T-cell (primary cell): ENCODE results near the gene MOCS2. TPM values are rescaled to one million over a fixed set of nuclear protein-coding genes. Genes with fewer than 3 reads are reported as not detected.
A peak's percentile ranks its signal among the peaks of the same experiment; 100 is the strongest.

ENCODE experiments used
- ATAC-seq, 4 experiments: fragments of 200-7000 bp in 3 of 4; fragments of 150-1000 bp in 1 of 4; cut with Tn5 transposase; replicated peaks in 1 of 4; 1 replicate in 3 of 4; 2 replicates in 1 of 4; pipeline ENCODE4 v1.10.0; 2021; ENCODE audit warnings: moderate library complexity in 3 of 4, mild to moderate bottlenecking in 2 of 4, moderate number of reproducible peaks in 1 of 4
- CTCF ChIA-PET, 2 donors: fragments of 300-600 bp; sonication (Branson Sonifier 250); formaldehyde crosslinking; loops; one replicate each; lab custom pipeline; 2022; ENCODE audit warnings: antibody characterized with exemption in 2 of 2; lab: Charles Lee
- POLR2A ChIA-PET, 2 donors: fragments of 300-600 bp; sonication (Branson Sonifier 250); formaldehyde crosslinking; loops; one replicate each; lab custom pipeline; 2022; ENCODE audit warnings: antibody characterized with exemption in 2 of 2; lab: Charles Lee
- DNase-seq, 35 experiments: peaks; one replicate each; pipeline versions ENCODE4 v3.0.0 to v3.0.0-alpha.2; 2013 to 2023
- H3K27ac ChIP-seq: one replicate; pipeline ENCODE4 v1.5.1; 2013; ENCODE audit warnings: low read length
- H3K27me3 ChIP-seq, 2 experiments: replicated peaks in 1 of 2; 1 replicate in 1 of 2; 2 replicates in 1 of 2; pipeline versions ENCODE4 v1.6.1 to v1.7.0; 2013; ENCODE audit warnings: low read length in 1 of 2, mixed read lengths in 1 of 2; ENCODE audit not compliant: control insufficient read depth in 2 of 2, insufficient read depth in 2 of 2; ENCODE audit errors: extremely low read depth in 1 of 2
- H3K36me3 ChIP-seq, 2 donors: 1 replicate in 1 of 2; 2 replicates in 1 of 2; pipeline versions ENCODE4 v1.6.1 to v1.7.0; 2013; ENCODE audit warnings: low read length in 1 of 2; ENCODE audit not compliant: control insufficient read depth in 2 of 2, insufficient read depth in 1 of 2; ENCODE audit errors: extremely low read depth in 1 of 2
- H3K4me1 ChIP-seq, 2 experiments: 1 replicate in 1 of 2; 2 replicates in 1 of 2; pipeline versions ENCODE4 v1.6.1 to v1.7.0; 2013; ENCODE audit warnings: low read length in 2 of 2, mixed read lengths in 1 of 2; ENCODE audit not compliant: insufficient read depth in 2 of 2, control insufficient read depth in 1 of 2; ENCODE audit errors: extremely low read depth in 1 of 2
- H3K4me3 ChIP-seq, 2 donors: 1 replicate in 1 of 2; 2 replicates in 1 of 2; pipeline versions ENCODE4 v1.5.1 to v1.7.0; 2013; ENCODE audit warnings: mild to moderate bottlenecking in 2 of 2, low read length in 1 of 2, moderate library complexity in 1 of 2; ENCODE audit not compliant: control insufficient read depth in 1 of 2; ENCODE audit errors: extremely low read depth in 1 of 2
- H3K9me3 ChIP-seq: 2 replicates; pipeline ENCODE4 v1.7.0; 2013
- H3K27ac Mint-ChIP-seq, 2 donors: one replicate each; pipeline ENCODE4 v1.8.0; 2020 to 2021; ENCODE audit warnings: mild to moderate bottlenecking in 2 of 2, mixed read lengths in 2 of 2
- H3K27me3 Mint-ChIP-seq, 2 donors: one replicate each; pipeline ENCODE4 v1.8.0; 2021 to 2022; ENCODE audit warnings: mixed read lengths in 2 of 2
- H3K36me3 Mint-ChIP-seq: one replicate; pipeline ENCODE4 v1.8.0; 2021; ENCODE audit warnings: mixed read lengths
- H3K4me1 Mint-ChIP-seq, 3 donors: one replicate each; pipeline ENCODE4 v1.8.0; 2020 to 2022; ENCODE audit warnings: mixed read lengths in 3 of 3, mild to moderate bottlenecking in 1 of 3
- H3K4me3 Mint-ChIP-seq, 3 donors: one replicate each; pipeline ENCODE4 v1.8.0; 2020 to 2022; ENCODE audit warnings: mild to moderate bottlenecking in 3 of 3, mixed read lengths in 3 of 3, moderate library complexity in 3 of 3
- H3K9me3 Mint-ChIP-seq, 3 donors: one replicate each; pipeline ENCODE4 v1.8.0; 2020 to 2022; ENCODE audit warnings: mixed read lengths in 3 of 3
- WGBS: methylation state at CpG from one replicate; pipeline ENCODE4 v1.1.5; 2013; ENCODE audit warnings: missing lambda C conversion rate; ENCODE audit not compliant: insufficient coverage; 5-methylcytosine and 5-hydroxymethylcytosine counted together
- total RNA-seq, 35 experiments: library from RNA in 6 of 35; stranded (reverse) in 6 of 35; fragments of 120-200 nt in 1 of 35; gene quantifications; one replicate each; pipeline versions ENCODE4 v1.2.1 to v1.2.4 and lab custom pipeline; 2013 to 2026

The MOCS2 gene, protein sequence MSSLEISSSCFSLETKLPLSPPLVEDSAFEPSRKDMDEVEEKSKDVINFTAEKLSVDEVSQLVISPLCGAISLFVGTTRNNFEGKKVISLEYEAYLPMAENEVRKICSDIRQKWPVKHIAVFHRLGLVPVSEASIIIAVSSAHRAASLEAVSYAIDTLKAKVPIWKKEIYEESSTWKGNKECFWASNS
- total RNA-seq (10 to 100 TPM; 15.2 to 26.1 (median 21.0) TPM), total RNA-seq (lab: John Stamatoyannopoulos, UW) (7.5 to 35.8 (median 23.3) reads per million in 29 experiments)
- 28.4 TPM for total RNA-seq (2013)

- Histone ChIP-seq H3K4me3 (peak within 1 kb of the TSS; percentile 83 to 89), H3K27ac (peak within 1 kb of the TSS; percentile 66), H3K36me3 (peaks cover 4 to 6% of the 10 kb centered on the region in 2 donors), H3K4me1 (peaks cover 9 to 12% of the 10 kb centered on the region in 2 experiments), H3K27me3 (no peaks in the 10 kb centered on the region), H3K9me3 (no peaks in the 10 kb centered on the region)
- Mint-ChIP-seq H3K4me1 (peaks cover 42 to 61% (median 60%) of the 10 kb centered on the region in 3 donors), H3K36me3 (peaks cover 16% of the 10 kb centered on the region), H3K27me3 (no peaks in the 10 kb centered on the region), H3K4me3 (peak within 1 kb of the TSS; percentile 92 to 97 (median 96)), H3K27ac (peak within 1 kb of the TSS; percentile 87 to 96), H3K9me3 (no peaks in the 10 kb centered on the region)
- peak; percentile 78 to 95 (median 87) for DNase-seq
- CTCF ChIA-PET, result interaction anchor here in 1 of 2 donors (0.5 to 1.7 kb wide), 9 partner anchors 10 to 310 kb away, joined by 3 to 11 read pairs (median 3); no protein-coding TSS in a partner anchor
- POLR2A ChIA-PET, result interaction anchor here (0.5 to 0.9 kb wide), 7 partner anchors 9 to 1201 kb away, joined by 3 to 16 read pairs (median 4); partner anchors contain the start of gene ARL15 (in 1 of the 2)
- ATAC-seq, result peak; percentile 95 to 97 (median 96)
- 2% methylated on average over 48 of the region's 54 CpGs for WGBS
These were observed at the start of gene MOCS2 for GRCh38 chr5:53109443-53110127. Gene MOCS2, minus strand, starts transcription at chr5:53109757. Its CDS starts 2,583 bp downstream, at chr5:53107174.

DNA sequence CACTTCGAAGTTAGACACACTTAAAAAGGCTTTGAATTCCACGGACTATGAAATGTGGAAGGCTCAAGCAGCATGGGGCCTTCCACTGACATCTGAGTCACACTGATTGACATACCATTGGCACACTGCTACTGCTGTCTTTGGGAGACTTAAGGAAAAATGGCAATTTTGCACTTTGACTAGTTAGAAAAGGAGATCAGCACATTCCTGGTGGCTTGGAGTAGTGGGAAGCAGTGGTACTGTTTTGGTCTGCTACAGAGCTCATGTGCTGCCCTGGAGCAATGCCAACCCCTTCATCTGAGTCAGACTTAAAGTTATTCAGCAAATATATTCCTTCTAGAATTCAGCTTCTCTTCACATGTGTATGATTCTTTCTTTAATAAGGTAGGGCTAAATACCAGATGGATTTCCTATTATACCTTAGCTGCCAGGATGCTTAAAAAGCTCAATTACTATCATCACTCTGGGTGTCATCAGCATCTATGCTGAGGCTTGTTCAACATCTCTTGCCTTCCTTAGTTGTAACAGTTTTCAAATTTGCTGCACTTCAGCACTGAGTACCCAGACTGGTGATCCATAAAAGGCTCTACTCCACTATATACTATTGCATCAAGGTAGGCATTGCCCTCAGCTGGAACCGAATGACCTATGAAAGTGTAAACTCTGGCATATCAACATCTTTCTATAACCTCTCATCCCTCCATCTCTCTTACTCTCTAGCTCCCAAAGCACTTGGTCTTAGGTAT lies 42.3 kb upstream of the MOCS2 start:
- ATAC-seq (no peak), DNase-seq (no peak)
- no peaks in the 10 kb centered on the region for H3K36me3 ChIP-seq
- H3K27ac ChIP-seq, result no peak overlapping the region
- no peak overlapping the region for H3K4me3 Mint-ChIP-seq
- no peaks in the 10 kb centered on the region for H3K4me1 Mint-ChIP-seq
- H3K27me3 Mint-ChIP-seq, result peaks cover 6% of the 10 kb centered on the region in 2 donors
- POLR2A ChIA-PET, result no interaction called here
- H3K9me3 ChIP-seq, result no peaks in the 10 kb centered on the region
- H3K36me3 Mint-ChIP-seq, result no peaks in the 10 kb centered on the region
- peaks cover 0 to 4% (median 0%) of the 10 kb centered on the region in 3 donors for H3K9me3 Mint-ChIP-seq
- no peaks in the 10 kb centered on the region for H3K4me1 ChIP-seq
- no peak overlapping the region for H3K27ac Mint-ChIP-seq
- no peak overlapping the region for H3K4me3 ChIP-seq
- peaks cover 0 to 3% of the 10 kb centered on the region in 2 experiments for H3K27me3 ChIP-seq
- WGBS, result 100% methylated on average over 1 of the region's 3 CpGs
- CTCF ChIA-PET, result no interaction called here

- Histone ChIP-seq H3K4me1 (no peaks in the 10 kb centered on the region), H3K9me3 (no peaks in the 10 kb centered on the region), H3K36me3 (no peaks in the 10 kb centered on the region), H3K27me3 (no peaks in the 10 kb centered on the region), H3K4me3 (no peak overlapping the region), H3K27ac (no peak overlapping the region)
- H3K36me3 Mint-ChIP-seq, result no peaks in the 10 kb centered on the region
- WGBS, result no CpG with 5 or more reads among the region's 1 CpG
- ATAC-seq (no peak), DNase-seq (no peak)
- CTCF ChIA-PET, result no interaction called here
- H3K4me1 Mint-ChIP-seq, result no peaks in the 10 kb centered on the region
- H3K27ac Mint-ChIP-seq, result no peak overlapping the region
- H3K9me3 Mint-ChIP-seq, result no peaks in the 10 kb centered on the region
- peaks cover 0 to 3% of the 10 kb centered on the region in 2 donors for H3K27me3 Mint-ChIP-seq
- POLR2A ChIA-PET, result no interaction called here
- H3K4me3 Mint-ChIP-seq, result no peak overlapping the region
These were observed 23.5 kb upstream of the MOCS2 start for GRCh38 chr5:53133020-53133419.

GRCh38 chr5:53130266-53130665 lies 20.7 kb upstream of the MOCS2 start:
- ATAC-seq, result no peak
- no peak overlapping the region for H3K27ac Mint-ChIP-seq
- no CpG with 5 or more reads among the region's 2 CpGs for WGBS
- Histone ChIP-seq H3K4me3 (no peak overlapping the region), H3K27me3 (no peaks in the 10 kb centered on the region), H3K27ac (no peak overlapping the region), H3K9me3 (no peaks in the 10 kb centered on the region), H3K4me1 (no peaks in the 10 kb centered on the region), H3K36me3 (no peaks in the 10 kb centered on the region)
- no peak for DNase-seq
- H3K9me3 Mint-ChIP-seq, result no peaks in the 10 kb centered on the region
- no peaks in the 10 kb centered on the region for H3K36me3 Mint-ChIP-seq
- no peak overlapping the region for H3K4me3 Mint-ChIP-seq
- H3K27me3 Mint-ChIP-seq, result peaks cover 0 to 10% of the 10 kb centered on the region in 2 donors
- CTCF ChIA-PET, result no interaction called here
- POLR2A ChIA-PET, result no interaction called here
- no peaks in the 10 kb centered on the region for H3K4me1 Mint-ChIP-seq

DNA sequence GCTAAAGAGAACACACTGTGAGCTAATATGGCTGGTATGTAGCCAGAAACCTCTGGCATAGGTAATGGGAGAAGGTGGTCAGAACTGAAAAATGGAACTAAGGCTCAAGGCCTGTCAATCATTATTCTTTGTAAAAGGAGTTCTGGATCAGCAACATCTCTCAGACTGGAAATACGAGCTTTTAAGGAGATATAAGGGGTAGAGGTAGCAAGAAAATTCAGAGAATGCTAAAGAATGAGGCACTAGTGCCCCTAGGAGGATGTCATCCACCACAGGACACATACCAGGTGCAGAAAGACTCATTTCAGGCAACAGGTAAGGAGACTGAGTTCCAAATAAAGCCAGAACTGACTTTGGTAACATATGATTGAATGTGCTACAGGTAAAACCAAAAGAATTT lies 18.9 kb upstream of the MOCS2 start:
- Mint-ChIP-seq H3K4me3 (no peak overlapping the region), H3K27me3 (peaks cover 0 to 10% of the 10 kb centered on the region in 2 donors)
- POLR2A ChIA-PET, result no interaction called here

DNA sequence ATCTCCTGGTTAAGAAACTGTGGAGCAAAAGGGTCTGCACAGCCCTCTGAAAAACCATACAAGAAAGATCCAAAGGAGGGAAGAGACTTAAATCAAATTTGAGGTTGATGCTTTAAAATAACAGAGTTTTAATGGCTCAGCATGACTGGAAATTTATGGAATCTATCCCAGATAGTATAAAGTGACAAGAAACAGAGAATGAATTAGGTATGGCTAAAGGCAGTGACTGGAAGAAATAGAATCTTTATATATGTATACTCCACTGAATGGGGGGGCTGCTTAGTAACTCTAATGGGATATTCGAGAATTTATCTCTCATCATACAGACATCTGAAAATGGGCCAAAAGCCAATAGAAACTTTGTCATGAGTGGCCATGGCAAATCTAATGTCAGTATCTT lies 17.6 kb upstream of the MOCS2 start:
- Mint-ChIP-seq H3K4me1 (no peaks in the 10 kb centered on the region), H3K27ac (no peak overlapping the region), H3K9me3 (no peaks in the 10 kb centered on the region), H3K4me3 (no peak overlapping the region), H3K27me3 (peaks cover 0 to 10% of the 10 kb centered on the region in 2 donors), H3K36me3 (no peaks in the 10 kb centered on the region)
- no peaks in the 10 kb centered on the region for H3K9me3 ChIP-seq
- ATAC-seq (no peak), DNase-seq (no peak)
- no peak overlapping the region for H3K27ac ChIP-seq
- ChIA-PET POLR2A (no interaction called here), CTCF (no interaction called here)
- no peaks in the 10 kb centered on the region for H3K36me3 ChIP-seq
- no peaks in the 10 kb centered on the region for H3K27me3 ChIP-seq
- no peak overlapping the region for H3K4me3 ChIP-seq
- no peaks in the 10 kb centered on the region for H3K4me1 ChIP-seq
- no CpG with 5 or more reads among the region's 1 CpG for WGBS

More for the DNA sequence above, 18.9 kb upstream of the MOCS2 start:
- CTCF ChIA-PET, result interaction anchor here in 1 of 2 donors (0.5 kb wide), 1 partner anchor 56 kb away, joined by 4 read pairs; no protein-coding TSS in a partner anchor
- no CpG with 5 or more reads among the region's 1 CpG for WGBS
- no peaks in the 10 kb centered on the region for H3K9me3 ChIP-seq
- H3K4me1 ChIP-seq, result no peaks in the 10 kb centered on the region
- H3K4me3 ChIP-seq, result no peak overlapping the region
- no peaks in the 10 kb centered on the region for H3K9me3 Mint-ChIP-seq
- no peak overlapping the region for H3K27ac Mint-ChIP-seq
- H3K4me1 Mint-ChIP-seq, result no peaks in the 10 kb centered on the region
- H3K27me3 ChIP-seq, result no peaks in the 10 kb centered on the region
- no peaks in the 10 kb centered on the region for H3K36me3 ChIP-seq
- H3K36me3 Mint-ChIP-seq, result no peaks in the 10 kb centered on the region
- no peak overlapping the region for H3K27ac ChIP-seq
- ATAC-seq (no peak), DNase-seq (no peak)
